Endodermal cell (in vitro differentiated cells): ENCODE results near the gene AQP9. TPM values are rescaled to one million over a fixed set of nuclear protein-coding genes. Genes with fewer than 3 reads are reported as not detected.
A peak's percentile ranks its signal among the peaks of the same experiment; 100 is the strongest.

ENCODE experiments used
- DNase-seq: peaks from one replicate; pipeline ENCODE4 v3.0.0-alpha.2; 2017
- H3K27ac ChIP-seq: 2 replicates; pipeline ENCODE4 v1.5.1; 2013; ENCODE audit warnings: mild to moderate bottlenecking, low read depth, low read length, moderate library complexity
- H3K27me3 ChIP-seq: 2 replicates; pipeline ENCODE4 v1.6.1; 2013; ENCODE audit warnings: mild to moderate bottlenecking, low read length, moderate library complexity; ENCODE audit not compliant: insufficient read depth, control insufficient read depth, poor library complexity, severe bottlenecking
- H3K36me3 ChIP-seq: 2 replicates; pipeline ENCODE4 v1.7.0; 2013; ENCODE audit warnings: mild to moderate bottlenecking, low read length, moderate library complexity; ENCODE audit not compliant: control insufficient read depth, insufficient read depth
- H3K4me1 ChIP-seq: one replicate; pipeline ENCODE4 v1.7.0; 2013; ENCODE audit warnings: low read length; ENCODE audit not compliant: control insufficient read depth, insufficient read depth
- H3K4me3 ChIP-seq: 2 replicates; pipeline ENCODE4 v1.5.1; 2013; ENCODE audit warnings: mild to moderate bottlenecking, low read length, moderate library complexity
- H3K9ac ChIP-seq: 2 replicates; pipeline ENCODE4 v1.6.1; 2013; ENCODE audit warnings: mild to moderate bottlenecking, low read length, moderate library complexity; ENCODE audit not compliant: poor library complexity, severe bottlenecking; ENCODE audit errors: extremely low read depth
- H3K9me3 ChIP-seq: 2 replicates; pipeline ENCODE4 v1.6.1; 2013; ENCODE audit warnings: mild to moderate bottlenecking, low read length, moderate library complexity; ENCODE audit not compliant: control insufficient read depth
- H3K27ac Mint-ChIP-seq: 2 replicates; pipeline ENCODE4 v1.8.0; 2020; ENCODE audit warnings: mixed read lengths
- H3K27me3 Mint-ChIP-seq: 2 replicates; pipeline ENCODE4 v1.8.0; 2021; ENCODE audit warnings: mild to moderate bottlenecking, mixed read lengths; ENCODE audit not compliant: insufficient read depth
- H3K36me3 Mint-ChIP-seq: 2 replicates; pipeline ENCODE4 v1.8.0; 2020; ENCODE audit warnings: low read depth, mixed read lengths
- H3K4me1 Mint-ChIP-seq: 2 replicates; pipeline ENCODE4 v1.8.0; 2020; ENCODE audit warnings: mixed read lengths
- H3K4me3 Mint-ChIP-seq: 2 replicates; pipeline ENCODE4 v1.8.0; 2020; ENCODE audit warnings: mild to moderate bottlenecking, moderate library complexity, mixed read lengths
- H3K9me3 Mint-ChIP-seq: 2 replicates; pipeline ENCODE4 v1.8.0; 2020; ENCODE audit warnings: mild to moderate bottlenecking, mixed read lengths
- CTCF ChIP-seq: fragments of 200-600 bp; sonication (generic); conservative IDR thresholded peaks from 2 replicates; pipeline ENCODE4 v1.5.0; 2021; ENCODE audit warnings: antibody characterized with exemption, mild to moderate bottlenecking
- WGBS, 2 experiments: methylation state at CpG; one replicate each; pipeline versions ENCODE4 v1.1.5 to v1.1.7; 2013; ENCODE audit warnings: missing lambda C conversion rate in 2 of 2, mixed read lengths in 1 of 2; ENCODE audit not compliant: insufficient coverage in 1 of 2, insufficient read length in 1 of 2; 5-methylcytosine and 5-hydroxymethylcytosine counted together
- total RNA-seq, 2 donors: library from RNA; stranded (reverse); fragmentation: NEBNext Ultra II Directional in 1 of 2; extraction: Animal tissue kit (Norgen Biotek cat#: 25700) in 1 of 2; gene quantifications; 2 replicates in 1 of 2; 3 replicates in 1 of 2; pipeline ENCODE4 v1.2.1, GENCODE V29; 2021

AQP9 gene
- total RNA-seq, 2 donors from 2014 or later, result not detected

- Histone ChIP-seq H3K36me3 (no peaks in the 10 kb centered on the region), H3K4me1 (peaks cover 4% of the 10 kb centered on the region), H3K9me3 (no peaks in the 10 kb centered on the region), H3K9ac (no peak overlapping the region), H3K27me3 (peaks cover 10% of the 10 kb centered on the region), H3K4me3 (no peak overlapping the region), H3K27ac (no peak overlapping the region)
- Mint-ChIP-seq H3K36me3 (no peaks in the 10 kb centered on the region), H3K4me3 (no peak overlapping the region), H3K27me3 (peaks cover 6% of the 10 kb centered on the region), H3K4me1 (no peaks in the 10 kb centered on the region), H3K9me3 (no peaks in the 10 kb centered on the region), H3K27ac (no peak overlapping the region)
- DNase-seq, result no peak
- no peak for TF ChIP-seq CTCF
- WGBS, 2 experiments, result 83 to 91% methylated on average over 1 to 6 of the region's 7 CpGs
Observed at GRCh38 chr15:58179206-58179605, 41.0 kb downstream of the AQP9 start.

GRCh38 chr15:58179741-58180381 lies 41.7 kb downstream of the AQP9 start:
- Histone ChIP-seq H3K9ac (no peak overlapping the region), H3K4me1 (peaks cover 5% of the 10 kb centered on the region), H3K9me3 (no peaks in the 10 kb centered on the region), H3K4me3 (no peak overlapping the region), H3K27ac (no peak overlapping the region), H3K36me3 (no peaks in the 10 kb centered on the region), H3K27me3 (peaks cover 10% of the 10 kb centered on the region)
- no peak overlapping the region for H3K27ac Mint-ChIP-seq
- peaks cover 1% of the 10 kb centered on the region for H3K4me1 Mint-ChIP-seq
- peaks cover 6% of the 10 kb centered on the region for H3K27me3 Mint-ChIP-seq
- H3K9me3 Mint-ChIP-seq, result no peaks in the 10 kb centered on the region
- no peak overlapping the region for H3K4me3 Mint-ChIP-seq
- no peak for DNase-seq
- TF ChIP-seq CTCF, result no peak
- no peaks in the 10 kb centered on the region for H3K36me3 Mint-ChIP-seq
- 76 to 80% methylated on average over 7 to 8 of the region's 8 CpGs for WGBS, 2 experiments

GRCh38 chr15:58182460-58183163 lies 44.4 kb downstream of the AQP9 start:
- peaks cover 3% of the 10 kb centered on the region for H3K4me1 Mint-ChIP-seq
- WGBS, 2 experiments, result 17 to 21% methylated on average over 5 to 9 of the region's 9 CpGs
- DNase-seq, result peak; percentile 87
- peaks cover 9% of the 10 kb centered on the region for H3K4me1 ChIP-seq
- peak; percentile 98 for TF ChIP-seq CTCF
- H3K27ac Mint-ChIP-seq, result no peak overlapping the region
- H3K9me3 Mint-ChIP-seq, result no peaks in the 10 kb centered on the region
- H3K36me3 Mint-ChIP-seq, result no peaks in the 10 kb centered on the region
- no peak overlapping the region for H3K4me3 Mint-ChIP-seq
- H3K27me3 ChIP-seq, result peaks cover 10% of the 10 kb centered on the region
- no peaks in the 10 kb centered on the region for H3K36me3 ChIP-seq
- no peak overlapping the region for H3K27ac ChIP-seq
- no peak overlapping the region for H3K9ac ChIP-seq
- H3K27me3 Mint-ChIP-seq, result peaks cover 6% of the 10 kb centered on the region
- H3K9me3 ChIP-seq, result no peaks in the 10 kb centered on the region
- H3K4me3 ChIP-seq, result no peak overlapping the region
